ENCODE data around the gene GPR15LG.
"Not testable (repeated sequence)": the region's sequence is repeated elsewhere in the genome, so short reads cannot be mapped to it uniquely, and the experiment has no call there.

GPR15LG gene

GRCh38 chr10:84172467-84173356 is 889 bp upstream of the GPR15LG start:
- Mint-ChIP-seq H3K27me3 (no peaks in the 10 kb centered on the region), H3K9me3 (no peaks in the 10 kb centered on the region), H3K4me3 (no peak overlapping the region), H3K4me1 (ENCODE audit: low read depth) (peaks cover 7% of the 10 kb centered on the region), H3K27ac (peak overlapping the region; percentile 51), H3K36me3 (ENCODE audit: low read depth) (no peaks in the 10 kb centered on the region)
- intact Hi-C loops (cut with micrococcal nuclease) = no loop called here

DNA sequence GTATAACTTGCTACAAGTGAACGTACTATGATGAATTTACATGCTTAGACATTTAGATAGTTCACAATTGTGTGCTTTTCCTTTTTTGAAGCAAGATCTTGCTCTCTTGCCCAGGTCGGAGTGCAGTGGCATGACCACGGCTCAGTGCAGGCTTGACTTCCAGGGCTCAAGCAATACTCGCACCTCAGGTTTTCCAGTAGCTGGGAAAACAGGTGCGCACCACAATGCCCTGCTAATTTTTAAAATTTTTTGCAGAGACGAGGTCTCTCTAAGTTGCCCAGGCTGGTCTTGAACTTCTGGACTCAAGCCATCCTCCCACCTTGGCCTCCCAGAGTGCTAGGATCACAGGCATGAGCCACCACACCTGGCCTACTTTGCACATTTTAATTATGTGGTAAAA is 1.8 kb downstream of the GPR15LG start:
- Mint-ChIP-seq H3K4me3 (no peak overlapping the region), H3K4me1 (ENCODE audit: low read depth) (peaks cover 7% of the 10 kb centered on the region), H3K27me3 (no peaks in the 10 kb centered on the region), H3K9me3 (no peaks in the 10 kb centered on the region), H3K36me3 (ENCODE audit: low read depth) (no peaks in the 10 kb centered on the region), H3K27ac (no peak overlapping the region)
- intact Hi-C loops (cut with micrococcal nuclease) = no loop called here

GRCh38 chr10:84176351-84176750 is 2.8 kb downstream of the GPR15LG start:
- no peaks in the 10 kb centered on the region for H3K27me3 Mint-ChIP-seq
- H3K4me1 Mint-ChIP-seq (ENCODE audit: low read depth) = peaks cover 7% of the 10 kb centered on the region
- intact Hi-C loops (cut with micrococcal nuclease) = no loop called here
- no peaks in the 10 kb centered on the region for H3K9me3 Mint-ChIP-seq
- no peak overlapping the region for H3K4me3 Mint-ChIP-seq
- no peak overlapping the region for H3K27ac Mint-ChIP-seq
- H3K36me3 Mint-ChIP-seq (ENCODE audit: low read depth) = no peaks in the 10 kb centered on the region

GRCh38 chr10:84176836-84177474 is 3.4 kb downstream of the GPR15LG start:
- H3K27me3 Mint-ChIP-seq = no peaks in the 10 kb centered on the region
- no peak overlapping the region for H3K27ac Mint-ChIP-seq
- peaks cover 7% of the 10 kb centered on the region for H3K4me1 Mint-ChIP-seq (ENCODE audit: low read depth)
- no peak overlapping the region for H3K4me3 Mint-ChIP-seq
- H3K36me3 Mint-ChIP-seq (ENCODE audit: low read depth) = no peaks in the 10 kb centered on the region
- no peaks in the 10 kb centered on the region for H3K9me3 Mint-ChIP-seq
- intact Hi-C loops (cut with micrococcal nuclease) = no loop called here

- H3K4me1 Mint-ChIP-seq (ENCODE audit: low read depth) = peaks cover 2% of the 10 kb centered on the region
- intact Hi-C loops (cut with micrococcal nuclease) = no loop called here
- H3K27ac Mint-ChIP-seq = no peak overlapping the region
Observed at GRCh38 chr10:84177541-84178141, 4.0 kb downstream of the GPR15LG start.

GRCh38 chr10:84178160-84178609 is 4.6 kb downstream of the GPR15LG start:
- H3K27ac Mint-ChIP-seq = no peak overlapping the region
- H3K27me3 Mint-ChIP-seq = no peaks in the 10 kb centered on the region
- intact Hi-C loops (cut with micrococcal nuclease) = no loop called here
- no peak overlapping the region for H3K4me3 Mint-ChIP-seq
- H3K4me1 Mint-ChIP-seq (ENCODE audit: low read depth) = no peaks in the 10 kb centered on the region
- H3K36me3 Mint-ChIP-seq (ENCODE audit: low read depth) = no peaks in the 10 kb centered on the region
- H3K9me3 Mint-ChIP-seq = no peaks in the 10 kb centered on the region

More at GRCh38 chr10:84177541-84178141, 4.0 kb downstream of the GPR15LG start:
- no peak overlapping the region for H3K4me3 Mint-ChIP-seq
- H3K27me3 Mint-ChIP-seq = no peaks in the 10 kb centered on the region
- no peaks in the 10 kb centered on the region for H3K36me3 Mint-ChIP-seq (ENCODE audit: low read depth)
- H3K9me3 Mint-ChIP-seq = no peaks in the 10 kb centered on the region

DNA sequence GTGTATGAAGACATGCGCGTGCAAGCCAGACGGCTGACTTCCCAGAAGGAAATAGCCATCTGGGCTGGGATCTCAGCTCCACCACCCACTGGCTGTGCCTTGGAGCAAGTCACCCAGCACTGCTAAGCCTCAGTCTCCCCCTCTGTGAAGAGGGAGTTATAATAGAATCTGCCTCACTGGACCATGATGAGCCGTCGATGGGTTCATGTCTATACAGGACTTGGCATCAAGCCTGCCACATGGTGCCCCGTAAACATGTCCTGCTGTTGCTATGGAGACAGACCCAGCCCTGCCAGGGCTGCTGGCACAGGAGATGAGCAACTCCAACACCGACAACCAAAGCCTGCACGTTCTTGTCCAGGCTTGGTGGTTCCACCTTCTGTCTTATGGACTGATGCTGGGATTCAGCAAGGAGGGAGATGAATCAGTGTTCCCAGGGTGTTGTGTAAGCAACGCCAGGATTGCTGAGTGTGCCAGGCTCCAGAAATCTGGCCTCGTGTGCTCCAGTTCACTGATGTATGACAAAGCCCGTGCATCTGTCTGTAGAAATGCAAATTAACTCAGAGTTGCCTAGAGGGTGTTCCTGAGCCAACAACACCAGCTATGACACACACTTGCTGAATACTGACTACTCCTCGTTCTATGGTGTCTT is 5.6 kb downstream of the GPR15LG start:
- no peaks in the 10 kb centered on the region for H3K9me3 Mint-ChIP-seq
- H3K4me3 Mint-ChIP-seq = no peak overlapping the region
- no peaks in the 10 kb centered on the region for H3K4me1 Mint-ChIP-seq (ENCODE audit: low read depth)
- H3K27ac Mint-ChIP-seq = no peak overlapping the region
- H3K36me3 Mint-ChIP-seq (ENCODE audit: low read depth) = no peaks in the 10 kb centered on the region
- intact Hi-C loops (cut with micrococcal nuclease) = no loop called here
- no peaks in the 10 kb centered on the region for H3K27me3 Mint-ChIP-seq

DNA sequence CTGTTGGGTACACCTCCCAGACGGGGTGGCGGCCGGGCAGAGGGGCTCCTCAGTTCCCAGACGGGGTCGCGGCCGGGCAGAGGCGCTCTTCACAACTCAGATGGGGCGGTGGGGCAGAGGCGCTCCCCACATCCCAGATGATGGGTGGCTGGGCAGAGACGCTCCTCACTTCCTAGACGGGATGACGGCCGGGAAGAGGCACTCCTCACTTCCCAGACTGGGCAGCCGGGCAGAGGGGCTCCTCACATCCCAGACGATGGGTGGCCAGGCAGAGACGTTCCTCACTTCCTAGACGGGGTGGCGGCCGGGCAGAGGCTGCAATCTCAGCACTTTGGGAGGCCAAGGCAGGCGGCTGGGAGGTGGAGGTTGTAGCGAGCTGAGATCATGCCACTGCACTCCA is 6.8 kb downstream of the GPR15LG start:
- H3K27ac Mint-ChIP-seq; H3K4me3 Mint-ChIP-seq; H3K4me1 Mint-ChIP-seq (ENCODE audit: low read depth); H3K9me3 Mint-ChIP-seq; H3K27me3 Mint-ChIP-seq; H3K36me3 Mint-ChIP-seq (ENCODE audit: low read depth); intact Hi-C loops (cut with micrococcal nuclease): not testable (repeated sequence)

DNA sequence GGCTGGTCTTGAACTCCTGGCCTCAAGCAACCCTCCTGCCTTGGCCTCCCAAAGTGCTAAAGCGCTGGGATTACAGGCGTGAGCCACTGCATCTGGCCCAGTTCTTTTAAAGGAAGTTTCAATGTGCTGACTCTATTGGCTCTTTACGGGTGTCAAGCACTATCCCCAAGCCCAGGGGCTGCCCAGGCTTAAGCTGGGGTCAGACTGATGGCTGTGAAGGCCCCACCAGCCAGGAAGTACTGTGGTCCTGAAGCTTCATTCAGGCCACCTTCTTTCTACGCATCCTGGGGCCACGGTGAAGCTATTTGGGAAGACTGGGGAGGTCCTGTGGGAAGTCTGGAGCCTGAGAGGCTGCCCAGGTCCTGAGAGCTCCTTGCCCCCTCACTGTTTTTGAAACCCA is 8.0 kb downstream of the GPR15LG start:
- no peaks in the 10 kb centered on the region for H3K27me3 Mint-ChIP-seq
- no peak overlapping the region for H3K27ac Mint-ChIP-seq
- intact Hi-C loops (cut with micrococcal nuclease) = no loop called here
- no peak overlapping the region for H3K4me3 Mint-ChIP-seq
- H3K4me1 Mint-ChIP-seq (ENCODE audit: low read depth) = no peaks in the 10 kb centered on the region
- no peaks in the 10 kb centered on the region for H3K36me3 Mint-ChIP-seq (ENCODE audit: low read depth)
- no peaks in the 10 kb centered on the region for H3K9me3 Mint-ChIP-seq

DNA sequence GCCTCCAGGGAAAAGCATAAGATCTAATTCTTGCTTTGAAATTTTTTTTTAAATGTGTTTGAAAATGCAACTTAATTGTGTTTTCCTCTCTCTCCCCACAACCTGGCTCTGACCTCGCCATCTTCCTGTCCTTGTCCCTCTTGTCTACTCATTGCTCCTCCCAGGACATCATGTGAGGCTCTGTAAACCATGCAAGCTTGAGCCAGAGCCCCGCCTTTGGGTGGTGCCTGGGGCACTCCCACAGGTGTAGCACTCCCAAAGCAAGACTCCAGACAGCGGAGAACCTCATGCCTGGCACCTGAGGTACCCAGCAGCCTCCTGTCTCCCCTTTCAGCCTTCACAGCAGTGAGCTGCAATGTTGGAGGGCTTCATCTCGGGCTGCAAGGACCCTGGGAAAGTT is 10.9 kb downstream of the GPR15LG start:
- Mint-ChIP-seq H3K36me3 (ENCODE audit: low read depth) (no peaks in the 10 kb centered on the region), H3K27me3 (no peaks in the 10 kb centered on the region), H3K9me3 (no peaks in the 10 kb centered on the region), H3K4me1 (ENCODE audit: low read depth) (no peaks in the 10 kb centered on the region), H3K27ac (no peak overlapping the region), H3K4me3 (no peak overlapping the region)
- intact Hi-C loops (cut with micrococcal nuclease) = no loop called here

GRCh38 chr10:84185526-84186175 is 12.1 kb downstream of the GPR15LG start:
- H3K4me3 Mint-ChIP-seq = no peak overlapping the region
- no peaks in the 10 kb centered on the region for H3K4me1 Mint-ChIP-seq (ENCODE audit: low read depth)
- H3K27ac Mint-ChIP-seq = no peak overlapping the region
- intact Hi-C loops (cut with micrococcal nuclease) = no loop called here
- no peaks in the 10 kb centered on the region for H3K9me3 Mint-ChIP-seq
- H3K27me3 Mint-ChIP-seq = no peaks in the 10 kb centered on the region
- no peaks in the 10 kb centered on the region for H3K36me3 Mint-ChIP-seq (ENCODE audit: low read depth)

DNA sequence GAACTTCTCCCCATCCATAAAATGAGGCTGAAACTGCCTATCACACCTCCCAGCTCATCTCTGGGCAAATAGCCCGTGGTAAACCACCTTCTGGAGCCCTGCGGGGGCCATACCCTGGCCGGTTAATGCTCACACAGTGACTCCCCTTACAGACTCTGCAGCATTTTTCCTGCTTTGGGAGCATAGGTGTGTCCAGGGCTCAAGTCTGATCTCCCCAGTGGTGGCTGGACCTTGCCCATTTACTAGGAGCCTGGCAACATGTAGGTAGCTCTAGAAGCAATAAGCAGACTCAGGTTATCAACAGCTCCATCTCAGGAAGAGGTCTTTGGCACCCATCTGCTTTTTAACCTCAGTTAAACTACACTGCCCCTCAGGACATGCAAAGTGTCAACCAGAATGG is 15.2 kb downstream of the GPR15LG start:
- intact Hi-C loops (cut with micrococcal nuclease) = no loop called here
- H3K27ac Mint-ChIP-seq = no peak overlapping the region
- H3K9me3 Mint-ChIP-seq = no peaks in the 10 kb centered on the region
- H3K4me1 Mint-ChIP-seq (ENCODE audit: low read depth) = no peaks in the 10 kb centered on the region
- peaks cover 18% of the 10 kb centered on the region for H3K27me3 Mint-ChIP-seq
- H3K36me3 Mint-ChIP-seq (ENCODE audit: low read depth) = no peaks in the 10 kb centered on the region
- H3K4me3 Mint-ChIP-seq = no peak overlapping the region

- Mint-ChIP-seq H3K27me3 (peaks cover 35% of the 10 kb centered on the region), H3K9me3 (no peaks in the 10 kb centered on the region), H3K36me3 (ENCODE audit: low read depth) (no peaks in the 10 kb centered on the region), H3K27ac (no peak overlapping the region), H3K4me1 (ENCODE audit: low read depth) (no peaks in the 10 kb centered on the region), H3K4me3 (no peak overlapping the region)
- intact Hi-C loops (cut with micrococcal nuclease) = no loop called here
Observed at GRCh38 chr10:84190621-84191020, 17.0 kb downstream of the GPR15LG start.

Data from dendritic cell treated with granulocyte-macrophage colony-stimulating factor and Interleukin-4, amounts not matched to agents 40 ng/mL and 50 ng/mL, for 4 days (primary cell).